Amygdala (tissue), 56 donors: ENCODE results near the gene EHHADH.
A peak's percentile ranks its signal among the peaks of the same experiment; 100 is the strongest.
"Not testable (repeated sequence)": the region's sequence is repeated elsewhere in the genome, so short reads cannot be mapped to it uniquely, and the experiment has no call there.

ENCODE experiments used
- DNase-seq, 56 donors: peaks; one replicate each; lab custom pipeline; 2025; lab: John Stamatoyannopoulos, UW

EHHADH gene

GRCh38 chr3:185254799-185255198, 950 bp upstream of the EHHADH start:
- DNase-seq = no peak

GRCh38 chr3:185253133-185253532, 716 bp downstream of the EHHADH start:
- not testable (repeated sequence) for DNase-seq

GRCh38 chr3:185251272-185251671, 2.6 kb downstream of the EHHADH start:
- DNase-seq = no peak

- no peak for DNase-seq
Observed at GRCh38 chr3:185250653-185251052, 3.2 kb downstream of the EHHADH start.

- DNase-seq = no peak
Observed at GRCh38 chr3:185250247-185250646, 3.6 kb downstream of the EHHADH start.

GRCh38 chr3:185242642-185243041, 11.2 kb downstream of the EHHADH start:
- no peak for DNase-seq

GRCh38 chr3:185236969-185237368, 16.9 kb downstream of the EHHADH start:
- no peak for DNase-seq

GRCh38 chr3:185233328-185233727, 20.5 kb downstream of the EHHADH start:
- DNase-seq = no peak

GRCh38 chr3:185226526-185226925, 27.3 kb downstream of the EHHADH start:
- not testable (repeated sequence) for DNase-seq

- no peak for DNase-seq
Observed at GRCh38 chr3:185225523-185225922, 28.3 kb downstream of the EHHADH start.

GRCh38 chr3:185225080-185225479, 28.8 kb downstream of the EHHADH start:
- DNase-seq = no peak

- DNase-seq = no peak
Observed at GRCh38 chr3:185221203-185221602, 32.6 kb downstream of the EHHADH start.

GRCh38 chr3:185216607-185216958, 37.3 kb downstream of the EHHADH start:
- DNase-seq = peak in 4 of 56 donors; percentile 4 to 25 (median 7)

- no peak for DNase-seq
Observed at GRCh38 chr3:185215873-185216606, 37.8 kb downstream of the EHHADH start.

GRCh38 chr3:185212559-185212958, 41.3 kb downstream of the EHHADH start:
- no peak for DNase-seq

- DNase-seq = no peak
Observed at GRCh38 chr3:185212086-185212485, 41.8 kb downstream of the EHHADH start.

- DNase-seq = peak in 1 of 56 donors; percentile 13
Observed at GRCh38 chr3:185210621-185211142, 43.2 kb downstream of the EHHADH start.

- DNase-seq = no peak
Observed at GRCh38 chr3:185208823-185209222, 45.0 kb downstream of the EHHADH start.

GRCh38 chr3:185207931-185208746, 45.7 kb downstream of the EHHADH start:
- DNase-seq = no peak

GRCh38 chr3:185207481-185207880, 46.4 kb downstream of the EHHADH start:
- DNase-seq = peak in 1 of 56 donors; percentile 8

- DNase-seq = no peak
Observed at GRCh38 chr3:185205865-185206264, 48.0 kb downstream of the EHHADH start.

- DNase-seq = no peak
Observed at GRCh38 chr3:185204894-185205293, 49.0 kb downstream of the EHHADH start.
